PFSK-1 (cell line): ENCODE results near the gene PSKH1.

Experiments
- FOXP2 ChIP-seq: optimal IDR thresholded peaks from 2 replicates; pipeline ENCODE3; 2011; ENCODE audit warnings: borderline replicate concordance, control low read depth, inconsistent platforms; ENCODE audit not compliant: insufficient read depth; ENCODE audit errors: extremely low read length, extremely low read depth
- POLR2AphosphoS5 ChIP-seq: IDR thresholded peaks from 2 replicates; pipeline ENCODE4 v1.6.1; 2012; ENCODE audit warnings: low read depth, mild to moderate bottlenecking, control low read depth, low read length, moderate library complexity
- SIN3A ChIP-seq: IDR thresholded peaks from 2 replicates; pipeline ENCODE4 v1.6.1; 2012; ENCODE audit warnings: mild to moderate bottlenecking, low read length, moderate library complexity, borderline replicate concordance; ENCODE audit not compliant: insufficient read depth
- TAF1 ChIP-seq: IDR thresholded peaks from 2 replicates; pipeline ENCODE4 v1.6.1; 2012; ENCODE audit warnings: low read length, control low read depth, borderline replicate concordance; ENCODE audit not compliant: insufficient read depth
- TF ChIP-seq, protein P1 (sequence below), 2 experiments: IDR thresholded peaks; 2 replicates each; pipeline versions ENCODE4 v1.6.1 to v1.8.0; 2011 to 2012; ENCODE audit warnings: low read depth in 2 of 2, low read length in 2 of 2, control low read depth in 1 of 2, inconsistent platforms in 1 of 2, mild to moderate bottlenecking in 1 of 2, moderate library complexity in 1 of 2; ENCODE audit not compliant: insufficient read depth in 1 of 2

PSKH1 gene

GRCh38 chr16:67917140-67917851 lies 24.2 kb downstream of the PSKH1 start:
- TF ChIP-seq, protein P1, sequence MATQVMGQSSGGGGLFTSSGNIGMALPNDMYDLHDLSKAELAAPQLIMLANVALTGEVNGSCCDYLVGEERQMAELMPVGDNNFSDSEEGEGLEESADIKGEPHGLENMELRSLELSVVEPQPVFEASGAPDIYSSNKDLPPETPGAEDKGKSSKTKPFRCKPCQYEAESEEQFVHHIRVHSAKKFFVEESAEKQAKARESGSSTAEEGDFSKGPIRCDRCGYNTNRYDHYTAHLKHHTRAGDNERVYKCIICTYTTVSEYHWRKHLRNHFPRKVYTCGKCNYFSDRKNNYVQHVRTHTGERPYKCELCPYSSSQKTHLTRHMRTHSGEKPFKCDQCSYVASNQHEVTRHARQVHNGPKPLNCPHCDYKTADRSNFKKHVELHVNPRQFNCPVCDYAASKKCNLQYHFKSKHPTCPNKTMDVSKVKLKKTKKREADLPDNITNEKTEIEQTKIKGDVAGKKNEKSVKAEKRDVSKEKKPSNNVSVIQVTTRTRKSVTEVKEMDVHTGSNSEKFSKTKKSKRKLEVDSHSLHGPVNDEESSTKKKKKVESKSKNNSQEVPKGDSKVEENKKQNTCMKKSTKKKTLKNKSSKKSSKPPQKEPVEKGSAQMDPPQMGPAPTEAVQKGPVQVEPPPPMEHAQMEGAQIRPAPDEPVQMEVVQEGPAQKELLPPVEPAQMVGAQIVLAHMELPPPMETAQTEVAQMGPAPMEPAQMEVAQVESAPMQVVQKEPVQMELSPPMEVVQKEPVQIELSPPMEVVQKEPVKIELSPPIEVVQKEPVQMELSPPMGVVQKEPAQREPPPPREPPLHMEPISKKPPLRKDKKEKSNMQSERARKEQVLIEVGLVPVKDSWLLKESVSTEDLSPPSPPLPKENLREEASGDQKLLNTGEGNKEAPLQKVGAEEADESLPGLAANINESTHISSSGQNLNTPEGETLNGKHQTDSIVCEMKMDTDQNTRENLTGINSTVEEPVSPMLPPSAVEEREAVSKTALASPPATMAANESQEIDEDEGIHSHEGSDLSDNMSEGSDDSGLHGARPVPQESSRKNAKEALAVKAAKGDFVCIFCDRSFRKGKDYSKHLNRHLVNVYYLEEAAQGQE (IDR thresholded peaks at IDR 0.05; ENCODE audit: insufficient read depth in 1 of 2, low read depth in 2 of 2, low read length in 2 of 2), result no peak
- TF ChIP-seq POLR2AphosphoS5 (no peak), FOXP2 (no peak), TAF1 (no peak), SIN3A (no peak)

DNA sequence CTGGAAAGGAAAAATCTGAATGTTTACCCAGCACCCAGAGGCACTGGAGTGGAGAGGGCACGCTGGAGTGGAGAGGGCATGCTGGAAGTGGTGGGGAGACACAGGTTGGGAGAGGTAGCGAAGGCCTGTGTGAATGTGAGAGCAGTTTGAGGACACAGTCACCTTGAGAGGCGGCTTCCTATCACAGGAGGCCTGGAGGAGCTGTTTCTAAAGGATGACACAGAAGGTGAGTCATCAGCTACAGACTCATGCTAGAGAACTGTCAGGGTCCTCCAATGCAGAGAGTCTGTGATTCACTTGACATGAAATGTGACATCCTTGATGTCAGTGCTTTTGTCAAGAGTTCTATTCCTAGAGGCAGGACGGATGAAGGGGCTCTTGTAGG lies 24.8 kb downstream of the PSKH1 start:
- TF ChIP-seq POLR2AphosphoS5, result no peak
- TF ChIP-seq SIN3A, result no peak
- no peak for TF ChIP-seq FOXP2
- TF ChIP-seq, protein P1 (IDR thresholded peaks at IDR 0.05; ENCODE audit: insufficient read depth in 1 of 2, low read depth in 2 of 2, low read length in 2 of 2), result no peak
- no peak for TF ChIP-seq TAF1

- TF ChIP-seq TAF1 (no peak), FOXP2 (no peak), SIN3A (no peak), POLR2AphosphoS5 (no peak)
- TF ChIP-seq, protein P1 (IDR thresholded peaks at IDR 0.05; ENCODE audit: insufficient read depth in 1 of 2, low read depth in 2 of 2, low read length in 2 of 2), result no peak
Observed at GRCh38 chr16:67919622-67920221, 26.7 kb downstream of the PSKH1 start.

- no peak for TF ChIP-seq TAF1
- TF ChIP-seq SIN3A, result no peak
- no peak for TF ChIP-seq POLR2AphosphoS5
- TF ChIP-seq FOXP2, result no peak
- TF ChIP-seq, protein P1 (IDR thresholded peaks at IDR 0.05; ENCODE audit: insufficient read depth in 1 of 2, low read depth in 2 of 2, low read length in 2 of 2), result no peak
Observed at GRCh38 chr16:67922221-67922620, 29.2 kb downstream of the PSKH1 start.
